Measurements from ENCODE around the gene NMNAT1.
"Not testable (repeated sequence)": the region's sequence is repeated elsewhere in the genome, so short reads cannot be mapped to it uniquely, and the experiment has no call there.

The NMNAT1 gene

DNA sequence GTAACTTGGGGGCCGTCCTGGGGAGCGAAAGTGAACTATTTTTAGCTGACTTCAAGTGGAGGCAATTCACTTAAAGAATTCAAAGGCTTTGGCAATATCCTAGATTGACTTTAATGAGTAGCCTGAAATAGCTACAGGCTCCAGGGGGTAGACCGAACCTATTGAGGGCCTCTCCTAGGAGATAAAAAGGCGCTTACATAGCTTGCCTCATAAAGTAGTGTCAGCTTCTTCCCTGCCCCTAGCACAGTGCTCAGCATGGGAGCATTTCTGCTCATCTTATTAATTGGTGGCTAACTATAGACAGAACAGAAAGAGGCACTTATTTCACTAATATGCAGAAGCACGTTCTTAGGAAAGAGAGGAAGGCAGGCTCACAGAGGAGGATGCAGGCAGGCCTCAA lies 20.9 kb upstream of the NMNAT1 start:
- DNase-seq, result no peak

DNA sequence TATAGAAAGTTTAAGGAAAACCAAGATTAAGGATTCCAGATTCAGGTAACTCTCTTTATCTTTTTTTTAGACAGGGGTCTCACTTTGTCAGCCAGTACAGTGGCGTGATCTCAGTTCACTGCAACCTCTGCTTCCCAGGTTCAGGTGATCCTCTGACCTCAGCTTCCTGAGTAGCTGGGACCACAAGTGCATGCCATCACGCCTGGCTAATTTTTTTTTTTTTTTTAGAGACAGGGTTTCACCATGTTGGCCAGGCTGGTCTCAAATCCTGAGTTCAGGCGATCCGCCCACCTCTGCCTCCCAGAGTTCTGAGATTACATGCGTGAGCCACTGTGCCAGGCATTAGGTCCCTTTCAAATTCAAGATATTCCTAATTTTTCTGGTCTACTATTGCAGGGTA lies 16.0 kb upstream of the NMNAT1 start:
- DNase-seq, result no peak

DNA sequence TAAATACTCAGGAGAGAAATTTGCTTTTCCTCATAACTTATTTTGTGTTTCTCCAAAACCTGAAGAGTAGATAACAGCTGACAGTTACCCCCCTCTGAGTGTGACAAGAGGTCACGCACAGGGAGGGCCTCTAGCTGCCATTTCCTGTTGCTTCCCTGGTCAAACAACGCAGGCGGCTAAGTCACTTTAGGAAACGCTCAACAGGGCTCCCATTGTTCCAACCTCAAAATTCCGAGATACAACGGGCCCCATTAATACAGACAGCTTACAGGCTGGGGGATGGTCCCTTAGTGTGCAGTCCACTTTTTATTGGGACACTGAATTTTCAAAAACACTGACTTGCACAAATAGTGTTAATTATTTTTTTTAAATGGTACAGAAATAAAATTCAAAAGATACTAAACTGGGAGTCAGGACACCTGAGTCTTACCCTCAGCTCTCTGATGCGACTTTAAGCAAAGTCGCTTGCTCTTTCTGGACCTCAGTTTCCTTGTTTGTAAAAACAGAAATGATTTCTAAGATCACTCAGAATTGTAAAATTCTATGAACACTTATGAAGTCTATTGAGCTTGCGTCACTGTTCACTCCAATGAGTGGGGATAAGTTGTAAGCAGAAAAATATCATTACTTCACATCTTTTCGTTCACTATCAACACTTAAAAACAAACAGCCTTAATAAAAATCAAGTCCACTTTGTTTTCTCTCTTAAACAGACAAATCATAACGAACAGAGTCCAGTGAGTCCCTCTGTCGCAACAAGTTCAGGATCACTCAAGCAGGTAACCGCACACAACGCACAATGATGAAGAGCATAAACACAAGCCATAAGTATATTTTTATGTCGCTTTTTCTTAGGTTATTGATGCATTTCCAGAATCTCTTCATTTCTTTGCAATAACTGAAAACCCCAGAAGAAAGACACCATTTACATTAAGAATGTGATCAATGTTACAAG lies 13.6 kb upstream of the NMNAT1 start:
- no peak for DNase-seq

DNA sequence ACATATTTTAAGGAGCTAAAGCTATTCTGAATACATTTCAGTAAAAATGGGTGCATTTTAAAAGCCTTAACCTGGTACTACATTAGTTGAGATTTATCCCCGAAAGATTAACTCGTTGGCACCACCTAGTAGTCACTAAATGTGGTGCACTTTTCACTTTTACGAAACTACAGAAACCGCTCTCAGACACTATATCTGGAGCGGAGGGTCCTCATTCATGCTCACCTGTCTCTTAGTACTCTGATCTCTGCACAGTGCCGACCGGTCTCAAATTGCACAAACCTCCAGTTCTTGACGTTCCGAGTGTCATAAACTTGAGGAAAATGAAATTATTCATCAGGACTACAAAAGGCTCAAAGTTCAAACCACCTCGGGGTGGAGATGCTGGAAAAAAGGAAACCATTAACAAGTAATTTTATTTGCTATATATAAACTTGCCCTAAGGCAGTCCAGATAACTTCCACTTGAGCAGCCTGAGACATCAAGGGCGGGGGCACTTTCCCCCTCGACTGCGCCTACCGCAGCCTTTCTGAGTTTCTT lies 806 bp upstream of the NMNAT1 start:
- peak; percentile 50 to 71 for DNase-seq

DNA sequence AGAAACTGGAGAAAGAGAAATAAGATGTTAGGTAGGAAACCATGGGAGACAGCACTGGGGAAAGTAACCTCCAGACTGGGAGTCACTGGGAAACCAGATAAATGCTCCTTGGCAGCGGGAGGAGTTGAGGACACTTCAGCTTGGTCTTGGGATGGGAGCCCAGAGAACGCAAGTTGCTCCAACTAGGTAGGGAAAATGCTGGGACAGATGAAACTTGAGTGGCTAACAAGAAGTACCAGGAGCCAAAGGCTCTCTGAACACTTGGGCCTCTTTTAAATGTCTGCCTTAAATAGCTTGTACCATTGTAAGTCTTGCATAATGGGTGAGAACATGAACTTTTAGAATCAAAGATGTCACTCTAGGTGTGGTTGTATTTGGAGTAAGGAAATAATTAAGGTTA lies 3.0 kb downstream of the NMNAT1 start:
- no peak for DNase-seq

DNA sequence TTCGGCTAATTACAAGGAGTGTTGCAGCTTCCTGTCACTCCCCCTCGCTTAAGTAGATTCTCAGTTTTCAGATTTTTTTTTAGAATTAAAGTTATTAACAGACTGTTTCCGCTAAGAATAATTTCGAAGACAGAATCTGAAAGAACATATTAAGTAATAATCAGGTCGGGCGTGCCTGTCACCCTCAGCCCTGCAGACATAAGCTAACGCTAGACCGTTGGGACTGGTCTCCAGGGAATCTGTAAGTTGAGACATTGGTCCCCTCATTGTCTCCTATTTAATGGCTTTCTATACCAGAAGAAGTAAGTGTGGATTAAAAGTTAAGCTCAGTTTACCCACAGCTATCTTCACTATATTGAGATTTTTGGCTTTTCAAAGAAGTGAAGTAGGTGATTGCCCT lies 14.5 kb downstream of the NMNAT1 start:
- DNase-seq, result no peak

DNA sequence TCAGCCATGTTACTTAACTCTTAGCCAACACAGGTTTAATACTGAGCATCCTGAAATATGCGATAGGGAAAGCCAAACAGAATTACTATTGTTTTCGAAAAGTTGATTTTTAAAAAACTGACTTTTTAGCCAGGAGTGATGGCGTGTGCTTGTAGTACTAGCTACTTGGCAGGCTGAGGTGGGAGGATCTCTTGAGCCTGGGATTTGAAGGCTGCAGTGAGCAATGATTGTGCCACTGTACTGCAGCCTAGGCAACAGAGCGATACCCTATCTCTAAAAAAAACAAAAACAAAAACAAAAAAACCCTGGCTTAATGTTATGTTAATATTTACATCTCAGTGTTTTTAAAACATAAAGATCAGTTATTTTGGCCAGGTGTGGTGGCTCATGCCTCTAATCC lies 16.7 kb downstream of the NMNAT1 start:
- no peak for DNase-seq

DNA sequence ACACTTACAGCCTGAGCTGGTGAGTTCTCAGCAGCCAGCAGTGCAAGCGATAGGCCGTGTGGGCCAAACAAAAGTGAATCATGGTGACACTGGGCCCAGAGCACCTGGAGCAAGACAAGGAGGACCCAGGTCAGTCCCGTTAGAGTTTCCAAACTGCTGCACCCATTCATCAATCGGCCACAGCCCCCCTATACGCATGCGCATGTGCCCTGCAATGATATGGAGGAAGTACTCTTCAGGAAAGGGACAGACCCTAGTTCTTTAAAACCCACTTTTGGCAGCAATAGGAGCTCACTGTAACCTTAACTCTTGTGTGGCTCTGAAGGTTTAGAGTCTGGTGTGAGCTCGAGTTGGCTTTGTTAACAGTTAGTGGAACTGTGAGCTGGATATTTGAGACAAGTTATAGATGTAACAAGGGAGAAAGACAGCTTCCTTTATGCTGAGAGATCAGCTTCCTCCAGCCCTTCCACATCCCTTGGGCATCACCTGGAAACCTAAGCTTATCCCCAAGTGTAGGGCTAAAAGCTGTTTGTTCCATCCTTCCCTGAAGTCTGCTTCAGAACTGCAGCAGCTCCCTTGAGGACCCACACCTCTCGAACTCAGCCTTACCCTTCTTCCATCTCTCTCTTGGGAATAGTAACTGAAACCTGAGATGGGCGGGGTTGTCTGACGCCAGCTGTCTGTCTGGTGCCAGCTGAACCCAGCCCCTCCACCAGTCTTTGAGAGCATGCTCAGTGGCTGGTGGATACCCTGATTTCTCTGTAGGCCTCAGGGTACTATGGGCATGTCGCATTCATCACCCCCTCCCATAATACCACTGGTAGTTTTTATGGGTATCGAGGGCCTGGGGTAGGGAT lies 17.7 kb downstream of the NMNAT1 start:
- DNase-seq, result no peak

DNA sequence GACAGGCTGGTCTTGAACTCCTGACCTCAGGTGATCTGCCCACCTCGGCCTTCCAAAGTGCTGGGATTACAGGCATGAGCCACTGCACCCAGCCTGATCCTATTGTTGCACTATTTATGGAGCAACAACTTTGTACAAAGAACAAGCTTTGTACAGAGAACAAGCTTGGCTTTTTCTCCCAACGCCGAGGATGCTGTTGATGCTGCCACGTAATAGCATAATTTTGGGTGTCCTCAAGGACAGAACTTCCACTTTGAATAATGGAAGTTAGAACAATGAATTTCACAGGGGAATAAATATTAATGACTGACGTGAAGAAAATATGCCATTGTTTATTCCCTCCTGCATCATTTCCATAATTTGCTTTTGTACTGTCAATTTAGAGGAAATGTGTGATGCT lies 41.0 kb downstream of the NMNAT1 start:
- DNase-seq, result no peak

DNA sequence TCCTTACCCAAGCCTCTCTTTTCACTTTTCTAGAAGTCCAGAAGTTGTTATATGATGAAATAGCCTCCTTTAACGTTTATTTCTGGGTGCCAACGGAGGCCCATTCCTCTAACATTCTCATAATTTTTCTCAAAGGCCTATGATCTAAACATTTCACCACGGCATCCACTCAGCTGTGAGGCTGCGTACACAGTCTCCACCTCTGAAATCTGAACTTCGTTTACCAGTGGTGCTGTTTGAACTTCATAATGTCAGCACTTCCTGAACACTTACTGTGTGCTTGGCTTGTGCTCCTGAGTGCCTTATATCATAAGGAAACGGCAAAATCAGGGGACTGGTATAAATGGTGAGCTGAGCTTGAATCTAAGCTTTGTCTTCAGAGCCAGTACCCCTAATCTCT lies 41.7 kb downstream of the NMNAT1 start:
- DNase-seq, result no peak

DNA sequence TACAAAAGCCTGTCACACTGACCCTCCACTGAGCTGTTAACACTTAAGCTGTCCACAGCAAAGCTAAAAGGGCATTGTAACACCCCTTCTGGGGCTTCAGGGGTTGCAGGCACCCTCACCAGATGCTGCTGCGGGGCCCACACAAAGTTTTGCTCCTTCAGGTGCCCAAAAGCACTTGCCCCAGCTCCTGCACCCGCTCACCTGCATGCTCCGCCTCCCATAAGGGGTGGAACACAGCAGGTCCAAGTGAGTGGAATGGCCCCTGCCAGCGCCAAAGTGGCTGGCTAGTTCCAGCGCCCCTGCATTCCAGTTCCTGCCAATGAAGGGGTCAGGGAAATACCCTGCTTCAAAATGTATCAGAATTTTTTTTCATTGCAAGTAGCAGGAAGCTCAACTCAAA lies 46.5 kb downstream of the NMNAT1 start:
- DNase-seq, result no peak

DNA sequence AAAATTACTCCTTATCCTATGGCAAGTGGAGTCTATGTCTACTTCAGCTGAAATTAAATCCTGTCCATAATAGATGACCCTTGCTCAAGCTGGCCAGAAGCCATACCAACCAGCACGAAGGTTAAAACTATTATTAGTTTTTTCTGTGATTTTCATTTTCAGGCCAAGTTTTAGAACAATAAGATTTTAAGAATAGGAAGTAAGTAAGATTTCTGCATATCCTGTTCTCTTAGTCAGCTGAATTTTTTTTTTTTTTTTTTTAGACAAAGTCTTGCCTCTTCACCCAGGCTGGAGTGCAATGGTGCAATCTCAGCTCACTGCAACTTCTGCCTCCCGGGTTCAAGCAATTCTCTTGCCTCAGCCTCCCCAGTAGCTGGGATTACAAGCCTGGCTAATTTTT lies 47.7 kb downstream of the NMNAT1 start:
- DNase-seq, result peak; percentile 46 to 56

DNA sequence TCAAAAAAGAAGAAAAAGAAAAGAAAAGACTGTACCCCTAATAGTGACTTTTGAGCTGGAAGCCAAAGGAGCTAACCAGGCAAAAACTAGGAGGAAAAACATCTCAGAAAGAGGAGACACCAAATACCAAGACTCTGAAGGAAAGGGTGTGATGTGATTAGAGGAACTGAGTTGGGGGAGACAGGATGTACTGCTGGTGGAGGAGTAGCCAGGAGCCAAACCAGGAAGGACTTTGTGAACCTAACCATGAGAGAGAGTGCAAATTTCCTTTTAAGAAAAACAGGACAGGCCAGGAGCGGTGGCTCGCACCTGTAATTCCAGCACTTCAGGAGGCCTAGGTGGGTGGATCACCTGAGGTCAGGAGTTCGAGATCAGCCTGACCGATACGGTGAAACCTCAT lies 49.6 kb downstream of the NMNAT1 start:
- no peak for DNase-seq

DNA sequence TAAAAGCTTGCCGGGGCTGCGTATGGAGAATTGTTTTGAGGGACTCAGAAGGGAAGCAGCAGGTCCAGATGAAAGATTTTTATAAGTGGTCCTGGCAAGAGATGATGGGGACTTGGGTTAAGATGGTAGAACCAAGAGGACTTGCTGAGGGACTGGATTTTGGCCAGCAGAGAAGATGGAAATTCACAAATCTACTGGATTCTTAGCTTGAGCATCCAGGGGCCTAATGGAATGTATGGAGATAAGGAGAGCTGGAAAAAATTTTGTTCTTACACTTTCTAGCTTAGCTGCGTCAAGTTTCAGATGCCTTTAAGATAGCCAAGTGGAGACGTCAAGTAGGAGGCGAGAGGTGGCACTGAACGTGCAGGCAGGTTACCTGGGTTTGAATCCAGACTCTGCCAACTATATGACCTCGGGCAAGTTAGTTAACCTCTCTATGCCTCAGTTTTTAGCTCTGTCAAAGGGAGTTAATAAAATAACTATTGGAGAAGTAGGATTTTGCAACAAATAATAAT lies 50.3 kb downstream of the NMNAT1 start:
- DNase-seq, result no peak

DNA sequence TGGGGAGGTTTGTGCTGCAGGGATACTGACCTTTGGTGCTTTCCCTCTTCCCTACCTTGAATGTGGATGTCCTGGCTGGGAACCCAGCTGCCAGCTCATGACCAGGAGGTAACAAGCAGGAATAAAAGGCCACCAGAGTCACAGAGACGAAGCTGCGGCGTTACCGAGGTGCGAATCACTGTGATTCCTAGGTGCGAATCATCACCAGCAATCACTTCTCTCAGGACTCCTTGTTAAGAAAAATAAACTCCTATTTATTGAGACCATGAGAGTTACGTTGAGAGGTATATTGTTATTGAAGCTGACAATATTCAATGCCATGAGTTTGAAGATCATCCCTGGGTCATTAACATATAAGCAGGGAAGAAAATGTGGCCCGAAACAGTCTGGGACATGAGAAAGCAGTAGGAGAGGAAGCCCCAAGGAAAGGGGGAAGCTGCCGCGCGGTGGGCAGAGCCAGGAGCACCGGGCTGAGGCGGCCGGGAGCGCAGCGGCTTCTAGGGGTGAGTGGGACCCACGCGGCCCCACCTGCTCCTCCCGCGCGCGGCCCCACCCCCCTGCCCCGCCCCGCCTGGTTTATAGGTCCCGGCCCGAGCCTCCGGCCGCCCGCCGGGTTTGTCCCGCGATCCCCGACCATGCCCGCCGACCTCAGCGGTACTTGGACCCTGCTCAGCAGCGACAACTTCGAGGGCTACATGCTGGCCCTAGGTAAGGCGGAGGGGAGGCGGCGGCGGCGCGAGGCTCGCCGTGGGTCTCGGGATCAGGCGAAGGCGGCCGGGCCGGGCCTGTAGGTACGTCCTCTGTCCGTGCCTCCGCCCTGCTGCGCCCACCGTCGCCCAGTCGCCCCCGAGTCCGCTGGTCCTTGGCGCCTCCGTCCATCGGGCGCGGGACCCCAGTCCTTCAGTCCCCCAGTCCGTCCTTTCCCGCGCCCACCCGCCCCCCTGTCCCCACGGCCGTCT lies 53.6 kb downstream of the NMNAT1 start, which contains the start of gene RBP7:
TSS of gene RBP7 (plus strand) at position 605 of the 959 bp plus-strand sequence. CDS start at position 636, 31 bp downstream.
- DNase-seq, result no peak

DNA sequence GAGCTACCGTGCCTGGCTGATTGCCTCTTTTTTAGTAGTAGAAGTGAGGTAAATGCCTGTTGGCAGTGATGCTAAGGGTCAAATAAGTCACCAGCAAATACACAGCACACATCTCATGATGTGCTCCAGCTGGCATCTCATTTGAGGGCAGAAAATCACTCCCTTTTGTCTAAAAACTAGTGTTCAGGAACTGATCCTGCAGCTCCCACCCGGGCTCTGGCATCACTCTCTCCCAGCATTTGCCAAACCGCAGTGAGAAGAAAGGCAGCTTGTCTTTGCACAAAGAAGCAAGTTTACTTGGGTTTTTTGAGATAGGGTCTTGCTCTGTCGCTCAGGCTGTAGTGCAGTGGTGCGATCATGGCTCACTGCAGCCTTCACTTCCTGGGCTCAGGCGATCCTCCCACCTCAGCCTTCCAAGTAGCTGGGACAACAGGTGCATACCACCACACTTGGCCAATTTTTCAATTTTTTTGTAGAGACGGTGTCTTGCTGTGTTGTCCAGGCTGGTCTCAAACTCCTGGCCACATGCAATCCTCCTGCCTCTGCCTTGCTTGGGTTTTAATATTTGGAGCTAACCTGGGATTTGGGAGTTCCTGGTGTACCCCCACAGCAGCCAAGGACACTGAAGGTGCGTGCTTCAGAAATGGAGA lies 57.9 kb downstream of the NMNAT1 start:
- no peak for DNase-seq

DNA sequence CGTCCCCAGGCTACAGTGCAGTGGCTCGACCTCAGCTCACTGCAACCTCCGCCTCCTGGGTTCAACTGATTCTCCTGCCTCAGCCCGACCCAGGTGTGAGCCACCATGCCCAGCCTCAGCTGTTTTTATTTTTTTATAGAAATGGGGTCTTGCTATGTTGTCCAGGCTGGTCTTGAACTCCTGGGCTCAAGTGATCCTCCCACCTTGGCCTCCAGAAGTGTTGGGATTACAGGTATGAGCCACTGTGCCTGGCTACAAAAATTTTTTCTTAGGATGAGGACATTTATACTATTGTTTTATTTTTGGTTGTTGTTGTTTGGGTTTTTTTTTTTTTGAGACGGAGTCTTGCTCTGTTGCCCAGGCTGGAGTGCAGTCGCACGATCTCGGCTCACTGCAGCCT lies 62.0 kb downstream of the NMNAT1 start:
- not testable (repeated sequence) for DNase-seq

DNA sequence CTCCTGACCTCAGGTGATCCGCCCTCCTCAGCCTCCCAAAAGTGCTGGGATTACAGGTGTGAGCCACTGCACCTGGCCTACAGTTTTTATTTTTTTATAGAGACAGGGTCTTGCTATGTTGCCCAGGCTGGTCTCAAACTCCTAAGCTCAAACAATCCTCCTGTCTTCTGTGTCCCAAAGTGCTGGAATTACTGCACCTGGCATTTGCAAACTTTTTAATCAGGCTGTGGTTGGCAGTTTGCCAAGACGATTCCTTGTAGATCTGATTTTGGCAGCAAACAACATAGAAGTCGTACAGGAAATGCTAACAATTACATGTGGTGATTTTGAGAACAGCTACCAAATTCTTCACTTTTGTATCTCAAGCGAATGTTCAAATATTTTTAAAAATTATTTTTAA lies 63.9 kb downstream of the NMNAT1 start:
- DNase-seq, result no peak

DNA sequence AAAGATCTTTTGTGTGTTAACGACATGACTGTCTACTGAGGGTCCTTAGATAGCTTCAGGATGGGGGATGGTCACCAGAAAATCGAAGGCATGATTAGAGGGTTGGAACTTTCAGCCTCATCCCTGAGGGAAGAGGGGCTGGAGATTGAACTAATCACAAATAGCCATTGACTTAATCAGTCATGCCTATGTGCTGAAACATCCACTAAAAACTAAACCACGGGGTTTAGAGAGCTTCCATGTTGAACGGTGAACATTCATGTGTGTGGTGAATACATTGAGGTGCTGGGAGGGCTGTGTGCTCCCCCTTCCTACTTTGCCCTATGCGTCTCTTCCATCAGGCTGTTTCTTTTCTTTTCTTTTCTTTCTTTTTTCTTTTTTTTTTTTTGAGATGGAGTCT lies 70.7 kb downstream of the NMNAT1 start:
- no peak for DNase-seq

DNA sequence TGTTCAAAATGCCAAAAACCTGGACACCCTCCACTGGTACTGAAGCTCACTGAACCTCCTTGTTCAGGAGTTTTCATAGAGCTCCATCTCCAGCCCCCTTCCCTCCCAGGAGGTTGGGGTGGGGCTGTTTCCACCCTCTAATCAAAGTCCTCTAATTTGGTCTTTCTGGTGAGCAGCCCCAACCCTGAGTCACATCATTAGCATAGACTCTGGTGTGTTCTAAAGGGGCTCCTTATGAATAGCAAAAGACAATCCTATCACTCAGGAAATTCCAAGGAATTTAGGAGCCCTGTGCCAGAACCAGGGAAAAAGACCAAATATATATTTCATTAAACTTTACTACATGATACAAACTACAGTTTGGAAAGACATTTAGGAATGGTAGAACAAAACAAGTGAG lies 76.3 kb downstream of the NMNAT1 start:
- DNase-seq, result no peak

DNA sequence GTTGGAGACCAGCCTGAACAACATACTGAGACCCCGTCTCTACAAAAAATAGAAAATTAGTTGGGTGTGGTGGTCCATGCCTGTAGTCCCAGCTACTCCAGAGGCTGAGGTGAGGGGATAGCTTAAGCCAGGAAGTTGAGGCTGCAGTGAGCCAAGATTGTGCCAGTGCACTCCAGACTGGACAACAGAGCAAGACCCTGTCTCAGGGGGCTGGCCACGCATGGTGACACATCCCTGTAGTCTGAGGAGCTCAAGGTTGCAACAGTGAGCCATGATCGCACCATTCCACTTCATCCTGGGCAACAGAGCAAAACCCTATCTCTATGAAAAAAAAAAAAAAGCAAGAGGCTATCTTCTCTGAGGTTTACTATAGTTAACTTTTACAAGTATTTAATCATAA lies 76.8 kb downstream of the NMNAT1 start:
- no peak for DNase-seq

DNA sequence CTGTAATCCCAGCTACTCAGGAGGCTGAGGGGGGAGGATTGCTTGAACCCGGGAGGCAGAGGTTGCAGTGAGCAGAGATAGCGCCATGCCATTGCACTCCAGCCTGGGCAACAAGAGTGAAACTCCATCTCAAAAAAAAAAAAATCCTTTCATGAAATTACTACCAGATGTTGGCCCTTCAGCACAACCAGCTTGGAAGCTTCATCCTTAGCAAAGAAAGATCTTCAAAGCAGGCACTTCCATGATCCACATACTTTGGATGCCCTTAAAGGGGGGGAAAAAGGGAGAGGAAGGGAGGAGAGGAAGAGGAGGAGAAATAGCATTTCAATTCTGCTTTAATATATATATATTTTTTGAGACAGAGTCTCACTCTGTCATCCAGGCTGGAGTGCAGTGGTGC lies 77.4 kb downstream of the NMNAT1 start:
- DNase-seq, result not testable (repeated sequence)
